ENCODE results near the gene DHX58. TPM values are rescaled to one million over a fixed set of nuclear protein-coding genes. Genes with fewer than 3 reads are reported as not detected.

The DHX58 gene
- total RNA-seq, result 1 to 10 TPM; 1.1 to 4.4 (median 3.1) TPM

GRCh38 chr17:42112552-42113176, at the start of gene DHX58:
Gene DHX58 (minus strand): TSS chr17:42112714. CDS start chr17:42111892, 822 bp downstream.
- no peaks in the 10 kb centered on the region for H3K27me3 ChIP-seq
- H3K4me3 ChIP-seq, result peak within 1 kb of the TSS; percentile 52 to 66 (median 64)
- TF ChIP-seq POLR2A (IDR thresholded peaks at IDR 0.05), result peak; percentile 24 to 35
- no peak for TF ChIP-seq CTCF (IDR thresholded peaks at IDR 0.05 in 4 of 5, conservative IDR thresholded peaks at IDR 0.05 in 1 of 5)
- intact Hi-C loops (cut with DNase I; ENCODE audit: low total_unique reads), result loop anchor here (2.0 kb wide), 1 partner anchor 146 kb away; the partner anchor contains the start of gene CNP
- H3K27ac ChIP-seq, result peak within 1 kb of the TSS; percentile 85 to 93 (median 87)
- ATAC-seq, result peak; percentile 86 to 87
- H3K4me1 ChIP-seq, result peaks cover 16% of the 10 kb centered on the region in 2 donors
- DNase-seq, result peak; percentile 59 to 70
- in situ Hi-C loops (cut with MboI; ENCODE audit: low sequenced_read_pairs in 4 of 4), result loop anchor here (5.0 to 10.0 kb wide), 4 partner anchors 48 to 148 kb away; partner anchors contain the start of genes CNP (in 2 of the 4) and NKIRAS2 (in 2 of the 4)
- peaks cover 0 to 15% of the 10 kb centered on the region in 2 donors for H3K36me3 ChIP-seq
- H3K9me3 ChIP-seq, result no peaks in the 10 kb centered on the region

- TF ChIP-seq CTCF (IDR thresholded peaks at IDR 0.05 in 4 of 5, conservative IDR thresholded peaks at IDR 0.05 in 1 of 5) (no peak), POLR2A (IDR thresholded peaks at IDR 0.05) (no peak)
- in situ Hi-C loops (cut with MboI; ENCODE audit: low sequenced_read_pairs in 4 of 4) (no loop called here), intact Hi-C loops (cut with DNase I; ENCODE audit: low total_unique reads) (no loop called here)
- Histone ChIP-seq H3K4me1 (peaks cover 0 to 3% of the 10 kb centered on the region in 2 donors), H3K27me3 (no peaks in the 10 kb centered on the region), H3K36me3 (no peaks in the 10 kb centered on the region), H3K4me3 (no peak overlapping the region), H3K27ac (no peak overlapping the region), H3K9me3 (no peaks in the 10 kb centered on the region)
- DNase-seq, result no peak
- ATAC-seq, result no peak
Observed at GRCh38 chr17:42160531-42160910, 48.0 kb upstream of the DHX58 start.

GRCh38 chr17:42159796-42160530, 47.4 kb upstream of the DHX58 start:
- Histone ChIP-seq H3K27me3 (no peaks in the 10 kb centered on the region), H3K9me3 (no peaks in the 10 kb centered on the region), H3K4me3 (no peak overlapping the region), H3K27ac (no peak overlapping the region), H3K4me1 (peaks cover 0 to 7% of the 10 kb centered on the region in 2 donors), H3K36me3 (no peaks in the 10 kb centered on the region)
- DNase-seq, result no peak
- intact Hi-C loops (cut with DNase I; ENCODE audit: low total_unique reads) (no loop called here), in situ Hi-C loops (cut with MboI; ENCODE audit: low sequenced_read_pairs in 4 of 4) (no loop called here)
- TF ChIP-seq CTCF (IDR thresholded peaks at IDR 0.05 in 4 of 5, conservative IDR thresholded peaks at IDR 0.05 in 1 of 5) (no peak), POLR2A (IDR thresholded peaks at IDR 0.05) (no peak)
- no peak for ATAC-seq

- Histone ChIP-seq H3K9me3 (no peaks in the 10 kb centered on the region), H3K27ac (peak overlapping the region; percentile 68 to 94 (median 84))
Observed at GRCh38 chr17:42155614-42156045, 43.1 kb upstream of the DHX58 start.

More at GRCh38 chr17:42155614-42156045, 43.1 kb upstream of the DHX58 start:
- no peak for TF ChIP-seq CTCF (IDR thresholded peaks at IDR 0.05 in 4 of 5, conservative IDR thresholded peaks at IDR 0.05 in 1 of 5)
- TF ChIP-seq POLR2A (IDR thresholded peaks at IDR 0.05), result no peak
- no peaks in the 10 kb centered on the region for H3K36me3 ChIP-seq
- H3K4me1 ChIP-seq, result peaks cover 22 to 25% of the 10 kb centered on the region in 2 donors
- intact Hi-C loops (cut with DNase I; ENCODE audit: low total_unique reads), result loop anchor here (2.0 kb wide), 1 partner anchor 189 kb away; the partner anchor contains the start of gene CNP
- H3K27me3 ChIP-seq, result no peaks in the 10 kb centered on the region
- no peak for ATAC-seq
- H3K4me3 ChIP-seq, result peak overlapping the region; percentile 57 to 93 (median 86)
- in situ Hi-C loops (cut with MboI; ENCODE audit: low sequenced_read_pairs in 4 of 4), result no loop called here
- DNase-seq, result no peak

Measured in gastrocnemius medialis (tissue), 4 donors.